NB4 (cell line): ENCODE data around the gene ARHGAP15.

Experiments
- MYC ChIP-seq: IDR thresholded peaks from 2 replicates; pipeline ENCODE4 v1.6.1; 2011; ENCODE audit warnings: low read depth, low read length
- POLR2A ChIP-seq: IDR thresholded peaks from 2 replicates; pipeline ENCODE4 v1.6.1; 2011; ENCODE audit warnings: mild to moderate bottlenecking; ENCODE audit not compliant: insufficient read length; ENCODE audit errors: extremely low read depth
- TF ChIP-seq, protein P1 (sequence below): IDR thresholded peaks from one replicate; pipeline ENCODE4 v1.5.1; 2012; ENCODE audit warnings: low read depth, low read length

DNA sequence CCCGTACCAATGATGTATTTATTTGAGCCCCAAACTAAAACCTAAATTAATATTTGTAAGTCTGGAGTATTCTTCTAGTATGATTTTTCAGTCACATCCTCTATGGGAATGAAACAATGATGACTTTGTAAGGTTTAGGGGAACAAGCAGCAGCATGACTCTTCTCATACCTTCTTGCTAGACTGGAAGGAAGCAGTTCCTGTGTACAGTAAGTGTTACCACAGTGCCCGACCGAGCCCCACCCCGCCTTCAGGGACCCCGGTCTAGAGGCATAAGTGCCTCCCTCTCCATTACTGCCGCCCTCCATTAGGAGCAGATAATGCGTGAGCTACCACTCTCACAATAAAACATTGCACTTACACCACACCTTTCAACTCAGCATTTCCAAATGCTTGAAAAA is 599.3 kb downstream of the ARHGAP15 start:
- TF ChIP-seq, protein P1, sequence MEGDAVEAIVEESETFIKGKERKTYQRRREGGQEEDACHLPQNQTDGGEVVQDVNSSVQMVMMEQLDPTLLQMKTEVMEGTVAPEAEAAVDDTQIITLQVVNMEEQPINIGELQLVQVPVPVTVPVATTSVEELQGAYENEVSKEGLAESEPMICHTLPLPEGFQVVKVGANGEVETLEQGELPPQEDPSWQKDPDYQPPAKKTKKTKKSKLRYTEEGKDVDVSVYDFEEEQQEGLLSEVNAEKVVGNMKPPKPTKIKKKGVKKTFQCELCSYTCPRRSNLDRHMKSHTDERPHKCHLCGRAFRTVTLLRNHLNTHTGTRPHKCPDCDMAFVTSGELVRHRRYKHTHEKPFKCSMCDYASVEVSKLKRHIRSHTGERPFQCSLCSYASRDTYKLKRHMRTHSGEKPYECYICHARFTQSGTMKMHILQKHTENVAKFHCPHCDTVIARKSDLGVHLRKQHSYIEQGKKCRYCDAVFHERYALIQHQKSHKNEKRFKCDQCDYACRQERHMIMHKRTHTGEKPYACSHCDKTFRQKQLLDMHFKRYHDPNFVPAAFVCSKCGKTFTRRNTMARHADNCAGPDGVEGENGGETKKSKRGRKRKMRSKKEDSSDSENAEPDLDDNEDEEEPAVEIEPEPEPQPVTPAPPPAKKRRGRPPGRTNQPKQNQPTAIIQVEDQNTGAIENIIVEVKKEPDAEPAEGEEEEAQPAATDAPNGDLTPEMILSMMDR = no peak
- no peak for TF ChIP-seq MYC
- no peak for TF ChIP-seq POLR2A
